ENCODE results near the gene LRP1.

LRP1 gene

DNA sequence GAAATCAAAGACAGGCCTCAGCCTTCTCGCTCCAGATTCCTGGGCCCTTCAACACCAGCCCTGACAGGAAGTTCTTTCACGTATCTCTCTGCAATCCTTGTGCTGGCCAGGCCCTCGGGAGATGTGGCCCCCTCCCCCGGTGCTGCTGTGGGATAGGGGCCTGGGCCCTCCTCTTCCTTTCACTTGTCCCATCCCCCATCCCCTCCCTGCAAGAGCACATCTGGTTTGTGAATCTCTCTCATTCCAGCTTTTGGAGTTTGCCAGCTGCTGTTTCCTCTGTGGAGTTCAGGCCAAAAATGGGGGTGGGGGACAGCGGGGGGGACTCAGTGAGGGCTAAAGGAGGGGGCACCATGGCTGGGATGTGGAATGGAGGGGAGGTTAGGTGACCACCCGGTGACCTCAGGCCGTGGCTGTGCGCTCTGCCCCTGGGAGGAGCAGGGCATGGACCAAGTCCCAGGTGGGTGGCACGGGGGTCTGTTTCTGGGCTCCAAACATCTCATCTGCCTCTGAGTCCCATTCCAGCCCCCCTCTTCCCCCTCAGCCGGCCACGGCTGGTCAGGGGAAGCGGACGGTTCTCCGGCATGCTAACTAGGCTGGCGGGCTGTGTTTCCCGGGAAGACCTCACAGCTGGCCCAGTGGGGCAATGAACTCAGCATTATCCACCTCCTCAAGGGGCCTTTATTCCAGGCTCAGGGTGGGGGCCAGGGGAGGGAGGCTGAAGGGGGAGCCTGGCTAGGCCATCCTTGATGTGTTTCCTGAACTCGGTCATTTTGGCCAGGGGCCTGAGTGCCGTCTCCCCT lies 7.4 kb downstream of the LRP1 start:
- no peak for DNase-seq (ENCODE audit: low read depth)
- TF ChIP-seq, protein P1, sequence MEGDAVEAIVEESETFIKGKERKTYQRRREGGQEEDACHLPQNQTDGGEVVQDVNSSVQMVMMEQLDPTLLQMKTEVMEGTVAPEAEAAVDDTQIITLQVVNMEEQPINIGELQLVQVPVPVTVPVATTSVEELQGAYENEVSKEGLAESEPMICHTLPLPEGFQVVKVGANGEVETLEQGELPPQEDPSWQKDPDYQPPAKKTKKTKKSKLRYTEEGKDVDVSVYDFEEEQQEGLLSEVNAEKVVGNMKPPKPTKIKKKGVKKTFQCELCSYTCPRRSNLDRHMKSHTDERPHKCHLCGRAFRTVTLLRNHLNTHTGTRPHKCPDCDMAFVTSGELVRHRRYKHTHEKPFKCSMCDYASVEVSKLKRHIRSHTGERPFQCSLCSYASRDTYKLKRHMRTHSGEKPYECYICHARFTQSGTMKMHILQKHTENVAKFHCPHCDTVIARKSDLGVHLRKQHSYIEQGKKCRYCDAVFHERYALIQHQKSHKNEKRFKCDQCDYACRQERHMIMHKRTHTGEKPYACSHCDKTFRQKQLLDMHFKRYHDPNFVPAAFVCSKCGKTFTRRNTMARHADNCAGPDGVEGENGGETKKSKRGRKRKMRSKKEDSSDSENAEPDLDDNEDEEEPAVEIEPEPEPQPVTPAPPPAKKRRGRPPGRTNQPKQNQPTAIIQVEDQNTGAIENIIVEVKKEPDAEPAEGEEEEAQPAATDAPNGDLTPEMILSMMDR (IDR thresholded peaks at IDR 0.05; ENCODE audit: low read depth, low read length, missing control alignments) = no peak
- no peak overlapping the region for H3K4me3 ChIP-seq (ENCODE audit: low read depth, low read length)

DNA sequence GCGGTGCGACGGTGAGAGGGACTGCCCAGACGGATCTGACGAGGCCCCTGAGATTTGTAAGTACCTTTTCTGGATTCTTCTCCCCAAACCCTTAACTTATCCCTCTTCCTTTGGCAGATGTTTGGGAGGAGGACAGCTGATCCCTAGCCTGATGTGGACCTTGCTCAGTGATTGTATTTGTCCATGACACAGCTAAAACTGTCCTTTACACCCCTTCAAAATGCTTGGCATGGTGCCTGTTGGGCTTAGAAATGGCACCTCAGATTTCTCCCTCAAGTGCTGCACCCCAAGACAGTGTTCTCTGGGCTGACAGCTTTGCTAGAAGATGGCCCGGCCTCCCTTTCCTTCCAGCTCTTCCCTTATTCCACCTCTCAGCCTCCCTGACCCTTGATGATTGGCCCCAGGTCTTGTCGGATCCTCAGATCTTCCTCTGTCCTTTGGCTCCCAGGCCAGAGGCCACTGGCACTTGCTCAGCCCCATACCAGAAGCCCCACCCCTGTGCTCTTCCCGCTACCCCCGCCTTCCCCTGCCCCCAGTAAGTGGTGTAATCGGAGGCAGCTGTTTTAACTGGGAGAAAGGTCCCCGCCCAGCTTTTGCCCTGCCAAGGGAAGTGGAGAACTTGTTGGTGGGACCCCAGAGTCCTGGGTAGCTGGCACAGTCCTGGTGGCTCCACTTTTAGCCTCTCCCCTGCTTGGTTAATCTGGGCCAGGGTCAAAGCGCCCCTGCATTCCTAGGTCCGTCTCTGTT lies 10.4 kb downstream of the LRP1 start:
- TF ChIP-seq, protein P1 (IDR thresholded peaks at IDR 0.05; ENCODE audit: low read depth, low read length, missing control alignments) = no peak
- H3K4me3 ChIP-seq (ENCODE audit: low read depth, low read length) = no peak overlapping the region
- no peak for DNase-seq (ENCODE audit: low read depth)

DNA sequence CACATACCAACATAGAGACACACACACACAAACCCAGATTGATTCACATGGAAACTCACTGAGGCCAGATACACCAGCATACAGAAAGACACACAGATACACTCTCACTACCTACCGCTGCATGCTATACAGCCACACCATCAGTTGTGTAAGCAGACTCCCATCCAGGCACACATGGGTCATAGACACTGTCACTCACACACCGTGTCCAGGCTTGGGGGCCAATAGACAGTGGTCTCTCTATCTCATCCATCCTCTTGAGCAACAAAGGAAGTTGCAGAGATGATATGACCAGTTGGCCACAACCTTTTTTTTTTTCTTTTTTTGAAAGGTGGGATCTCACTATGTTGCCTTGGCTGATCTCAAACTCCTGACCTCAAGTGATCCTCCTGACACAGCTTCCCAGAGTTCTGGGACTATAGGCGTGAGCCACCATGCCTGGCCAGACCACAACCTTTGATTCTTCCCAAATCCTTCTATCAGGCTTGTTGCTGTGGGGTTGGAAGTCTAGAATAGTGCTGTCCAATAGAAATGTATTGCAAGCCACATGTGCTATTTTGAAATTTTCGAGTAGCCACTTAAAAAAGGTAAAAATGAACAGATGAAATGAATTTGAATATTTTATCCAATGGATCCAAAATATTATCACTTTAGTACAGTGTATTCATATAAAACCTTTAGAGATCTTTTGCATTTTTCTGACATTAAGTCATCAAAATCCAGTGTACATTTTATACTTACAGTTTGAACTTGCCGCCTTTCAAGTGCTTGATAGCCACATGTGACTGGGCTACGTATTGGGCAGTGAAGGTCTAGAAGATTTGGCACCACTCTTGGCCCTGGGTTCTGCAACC lies 11.7 kb downstream of the LRP1 start:
- no peak overlapping the region for H3K4me3 ChIP-seq (ENCODE audit: low read depth, low read length)
- DNase-seq (ENCODE audit: low read depth) = no peak
- TF ChIP-seq, protein P1 (IDR thresholded peaks at IDR 0.05; ENCODE audit: low read depth, low read length, missing control alignments) = no peak

DNA sequence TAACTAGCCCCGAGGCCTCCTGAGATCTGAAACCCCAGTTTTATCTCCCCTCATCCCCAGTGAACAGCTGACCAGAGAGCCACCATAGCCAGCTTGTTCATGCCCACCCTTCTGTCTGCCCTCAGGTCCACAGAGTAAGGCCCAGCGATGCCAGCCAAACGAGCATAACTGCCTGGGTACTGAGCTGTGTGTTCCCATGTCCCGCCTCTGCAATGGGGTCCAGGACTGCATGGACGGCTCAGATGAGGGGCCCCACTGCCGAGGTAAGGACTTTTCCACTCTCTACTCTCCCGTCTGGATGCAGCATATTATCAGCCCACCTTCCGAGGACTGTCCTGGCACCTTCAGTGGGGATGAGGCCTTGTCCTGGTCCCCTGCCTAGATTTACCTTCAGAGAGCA lies 13.0 kb downstream of the LRP1 start:
- no peak overlapping the region for H3K4me3 ChIP-seq (ENCODE audit: low read depth, low read length)
- no peak for DNase-seq (ENCODE audit: low read depth)
- TF ChIP-seq, protein P1 (IDR thresholded peaks at IDR 0.05; ENCODE audit: low read depth, low read length, missing control alignments) = no peak

DNA sequence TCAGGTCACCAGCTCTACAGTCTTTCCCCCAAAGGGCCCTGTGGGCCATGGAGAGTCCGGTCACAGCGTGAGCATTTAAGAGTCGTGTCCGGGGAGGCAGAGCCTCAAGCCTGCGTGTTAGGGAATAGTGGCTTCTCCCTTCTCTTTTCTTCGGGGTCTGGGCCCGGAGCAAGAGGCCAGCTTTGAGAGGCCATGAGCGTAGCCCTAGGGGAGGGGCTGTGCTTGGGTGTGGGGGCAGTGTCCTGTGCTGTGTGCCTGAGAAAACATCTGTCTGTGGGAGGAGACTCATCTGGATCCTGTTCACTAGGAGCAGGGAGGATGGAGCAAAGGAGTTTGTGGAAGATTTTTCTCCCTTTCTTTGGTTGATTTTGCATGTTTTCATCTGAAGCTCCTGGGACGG lies 13.8 kb downstream of the LRP1 start:
- no peak for DNase-seq (ENCODE audit: low read depth)
- no peak overlapping the region for H3K4me3 ChIP-seq (ENCODE audit: low read depth, low read length)
- TF ChIP-seq, protein P1 (IDR thresholded peaks at IDR 0.05; ENCODE audit: low read depth, low read length, missing control alignments) = no peak

DNA sequence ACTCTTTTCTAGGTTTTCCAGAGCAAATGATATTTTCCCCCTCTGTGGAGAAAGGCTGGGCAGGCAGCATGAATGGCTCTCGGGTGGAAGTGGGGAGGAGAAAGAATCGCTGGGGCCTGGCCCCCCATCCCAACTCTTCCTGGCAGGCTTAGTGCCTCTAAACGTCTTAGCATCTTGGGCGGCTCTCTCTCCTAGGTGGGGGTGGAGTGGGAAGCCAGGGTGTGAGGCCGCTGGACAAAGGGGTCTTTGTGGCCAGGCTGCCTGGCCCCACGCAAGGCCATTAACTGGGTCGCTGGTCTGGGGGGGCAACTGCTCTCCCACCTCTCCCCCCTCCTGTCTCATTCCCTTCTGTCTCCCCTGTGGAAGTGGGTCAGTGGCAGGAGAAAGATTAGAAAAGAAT lies 14.4 kb downstream of the LRP1 start:
- TF ChIP-seq, protein P1 (IDR thresholded peaks at IDR 0.05; ENCODE audit: low read depth, low read length, missing control alignments) = no peak
- no peak overlapping the region for H3K4me3 ChIP-seq (ENCODE audit: low read depth, low read length)
- no peak for DNase-seq (ENCODE audit: low read depth)
